Measurements from ENCODE around the gene DPH3.

Gene DPH3

GRCh38 chr3:16221990-16222389 is 42.8 kb downstream of the DPH3 start:
- Histone ChIP-seq H3K4me1 (ENCODE audit: insufficient read depth, low read length) (no peaks in the 10 kb centered on the region), H3K9me3 (ENCODE audit: insufficient read depth, low read depth, low read length) (no peaks in the 10 kb centered on the region), H3K27me3 (ENCODE audit: insufficient read depth, low read length) (no peaks in the 10 kb centered on the region), H3K9ac (ENCODE audit: low read depth, low read length) (no peak overlapping the region), H3K4me3 (ENCODE audit: low read length) (no peak overlapping the region), H3K27ac (ENCODE audit: low read length) (no peak overlapping the region), H3K36me3 (ENCODE audit: insufficient read depth, low read depth, low read length) (no peaks in the 10 kb centered on the region)

- no peaks in the 10 kb centered on the region for H3K27me3 ChIP-seq (ENCODE audit: insufficient read depth, low read length)
Measured at GRCh38 chr3:16219777-16220176, 45.0 kb downstream of the DPH3 start.

DNA sequence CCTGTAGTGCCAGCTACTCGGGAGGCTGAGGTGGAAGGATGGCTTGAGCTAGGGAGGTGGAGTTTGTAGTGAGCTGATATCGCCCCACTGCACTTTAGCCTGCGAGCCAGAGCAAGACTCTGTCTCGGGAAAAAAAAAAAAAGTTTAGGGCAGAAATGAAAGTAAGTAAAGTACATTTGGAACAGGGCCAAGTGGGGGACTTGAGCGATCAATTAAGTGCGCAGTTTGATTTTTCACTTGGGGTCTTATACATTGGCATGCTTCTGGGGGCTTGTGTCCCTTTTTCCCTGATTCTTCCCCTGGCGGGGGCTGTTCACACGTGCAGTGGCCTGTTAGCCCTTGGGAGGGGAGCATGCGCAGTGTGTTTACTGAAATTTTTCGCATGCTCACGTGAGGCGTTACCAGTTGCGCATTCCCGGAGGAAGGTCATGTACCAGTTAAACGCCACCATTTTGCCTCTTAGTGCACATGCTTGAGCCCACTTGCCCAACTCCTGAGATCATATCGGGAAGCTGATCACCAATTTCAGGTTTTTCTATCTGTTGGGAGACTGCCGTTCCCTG is 48.3 kb downstream of the DPH3 start:
- Histone ChIP-seq H3K4me1 (ENCODE audit: insufficient read depth, low read length) (no peaks in the 10 kb centered on the region), H3K9me3 (ENCODE audit: insufficient read depth, low read depth, low read length) (no peaks in the 10 kb centered on the region), H3K27ac (ENCODE audit: low read length) (no peak overlapping the region), H3K27me3 (ENCODE audit: insufficient read depth, low read length) (no peaks in the 10 kb centered on the region), H3K36me3 (ENCODE audit: insufficient read depth, low read depth, low read length) (no peaks in the 10 kb centered on the region), H3K9ac (ENCODE audit: low read depth, low read length) (no peak overlapping the region), H3K4me3 (ENCODE audit: low read length) (no peak overlapping the region)

More at GRCh38 chr3:16219777-16220176, 45.0 kb downstream of the DPH3 start:
- no peaks in the 10 kb centered on the region for H3K9me3 ChIP-seq (ENCODE audit: insufficient read depth, low read depth, low read length)
- no peak overlapping the region for H3K27ac ChIP-seq (ENCODE audit: low read length)
- H3K4me1 ChIP-seq (ENCODE audit: insufficient read depth, low read length), result no peaks in the 10 kb centered on the region
- H3K4me3 ChIP-seq (ENCODE audit: low read length), result no peak overlapping the region
- no peak overlapping the region for H3K9ac ChIP-seq (ENCODE audit: low read depth, low read length)
- H3K36me3 ChIP-seq (ENCODE audit: insufficient read depth, low read depth, low read length), result no peaks in the 10 kb centered on the region

DNA sequence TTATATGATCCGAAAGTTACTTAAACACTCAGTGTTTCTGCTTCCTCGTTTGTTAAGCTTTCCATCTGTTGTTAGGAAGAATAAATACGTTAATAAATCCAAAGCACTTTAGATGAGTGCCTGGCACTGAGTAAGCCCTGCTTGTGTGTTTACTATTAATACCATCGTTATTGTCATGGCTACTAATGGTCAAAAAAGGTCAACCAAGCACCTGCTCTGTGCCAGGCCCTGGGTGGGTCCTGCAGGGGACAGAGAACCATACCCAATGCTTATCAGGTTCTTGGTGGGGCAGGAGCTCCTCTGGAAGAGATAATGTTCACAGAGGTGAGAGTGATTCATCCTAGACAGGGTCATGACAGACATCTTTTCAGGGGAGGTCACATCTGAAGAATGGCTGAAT is 50.4 kb downstream of the DPH3 start:
- H3K36me3 ChIP-seq (ENCODE audit: insufficient read depth, low read depth, low read length), result no peaks in the 10 kb centered on the region
- no peak overlapping the region for H3K9ac ChIP-seq (ENCODE audit: low read depth, low read length)
- no peaks in the 10 kb centered on the region for H3K27me3 ChIP-seq (ENCODE audit: insufficient read depth, low read length)
- no peak overlapping the region for H3K27ac ChIP-seq (ENCODE audit: low read length)
- no peak overlapping the region for H3K4me3 ChIP-seq (ENCODE audit: low read length)
- no peaks in the 10 kb centered on the region for H3K9me3 ChIP-seq (ENCODE audit: insufficient read depth, low read depth, low read length)
- no peaks in the 10 kb centered on the region for H3K4me1 ChIP-seq (ENCODE audit: insufficient read depth, low read length)

GRCh38 chr3:16211176-16211904 is 53.4 kb downstream of the DPH3 start:
- Histone ChIP-seq H3K9me3 (ENCODE audit: insufficient read depth, low read depth, low read length) (no peaks in the 10 kb centered on the region), H3K36me3 (ENCODE audit: insufficient read depth, low read depth, low read length) (no peaks in the 10 kb centered on the region), H3K4me3 (ENCODE audit: low read length) (no peak overlapping the region), H3K27me3 (ENCODE audit: insufficient read depth, low read length) (no peaks in the 10 kb centered on the region), H3K27ac (ENCODE audit: low read length) (no peak overlapping the region), H3K9ac (ENCODE audit: low read depth, low read length) (no peak overlapping the region), H3K4me1 (ENCODE audit: insufficient read depth, low read length) (no peaks in the 10 kb centered on the region)
